ENCODE measurements around the gene CCDC87.
A peak's percentile ranks its signal among the peaks of the same experiment; 100 is the strongest.
"Not testable (repeated sequence)": the region's sequence is repeated elsewhere in the genome, so short reads cannot be mapped to it uniquely, and the experiment has no call there.

Gene CCDC87

DNA sequence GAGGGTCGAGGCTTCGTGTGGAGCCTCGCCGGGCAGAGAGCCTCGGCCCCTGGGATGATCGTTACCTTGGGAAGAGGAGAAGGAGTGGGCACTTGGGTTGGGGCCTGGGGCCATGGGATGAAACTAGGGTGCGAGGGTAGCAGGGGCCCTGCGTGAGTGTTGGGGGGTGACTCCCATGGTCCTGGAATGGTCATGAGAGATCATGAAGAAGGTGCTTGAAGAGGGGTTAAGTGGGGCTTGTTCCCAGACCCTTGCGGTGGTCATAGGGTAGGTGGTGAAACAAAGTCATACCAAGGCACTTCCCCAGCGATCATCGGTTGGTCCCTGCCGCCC lies 406 bp upstream of the CCDC87 start:
- H3K4me3 ChIP-seq (ENCODE audit: low read length) = peak overlapping the region; percentile 87
- H3K4me1 ChIP-seq (ENCODE audit: control insufficient read depth, insufficient read depth, low read length) = peaks cover 23% of the 10 kb centered on the region
- DNase-seq (ENCODE audit: low read depth) = peak; percentile 19
- H3K9me3 ChIP-seq (ENCODE audit: control insufficient read depth, low read length) = no peaks in the 10 kb centered on the region
- peak overlapping the region; percentile 91 for H3K9ac ChIP-seq (ENCODE audit: low read length)
- no peaks in the 10 kb centered on the region for H3K27me3 ChIP-seq (replicated peaks; ENCODE audit: control insufficient read depth, insufficient read depth, low read length)
- H3K36me3 ChIP-seq (ENCODE audit: control insufficient read depth, insufficient read depth, low read length, severe bottlenecking) = no peaks in the 10 kb centered on the region

DNA sequence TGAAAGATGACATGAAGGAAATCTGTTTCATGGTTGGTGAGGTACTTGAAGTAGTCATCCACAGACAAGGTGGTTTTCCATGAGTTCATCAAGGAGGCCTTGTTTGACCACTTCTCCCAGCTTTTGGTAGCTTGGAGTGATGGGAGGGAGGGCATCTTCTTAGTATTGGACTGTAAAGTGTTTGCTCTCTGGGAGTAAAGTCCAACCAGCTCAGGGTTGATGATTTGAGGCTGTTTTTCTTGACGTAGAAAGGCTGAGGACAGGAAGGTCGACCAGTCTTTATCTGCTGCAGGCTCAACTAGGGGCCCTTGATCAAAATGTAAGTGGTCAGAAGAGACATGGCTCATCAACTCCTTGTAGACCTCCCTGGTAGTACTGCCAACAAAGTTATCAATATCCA lies 1.7 kb downstream of the CCDC87 start:
- Histone ChIP-seq H3K9ac (ENCODE audit: low read length) (no peak overlapping the region), H3K9me3 (ENCODE audit: control insufficient read depth, low read length) (no peaks in the 10 kb centered on the region), H3K36me3 (ENCODE audit: control insufficient read depth, insufficient read depth, low read length, severe bottlenecking) (no peaks in the 10 kb centered on the region), H3K27me3 (replicated peaks; ENCODE audit: control insufficient read depth, insufficient read depth, low read length) (no peaks in the 10 kb centered on the region), H3K4me1 (ENCODE audit: control insufficient read depth, insufficient read depth, low read length) (peaks cover 23% of the 10 kb centered on the region), H3K4me3 (ENCODE audit: low read length) (no peak overlapping the region)
- DNase-seq (ENCODE audit: low read depth) = no peak

DNA sequence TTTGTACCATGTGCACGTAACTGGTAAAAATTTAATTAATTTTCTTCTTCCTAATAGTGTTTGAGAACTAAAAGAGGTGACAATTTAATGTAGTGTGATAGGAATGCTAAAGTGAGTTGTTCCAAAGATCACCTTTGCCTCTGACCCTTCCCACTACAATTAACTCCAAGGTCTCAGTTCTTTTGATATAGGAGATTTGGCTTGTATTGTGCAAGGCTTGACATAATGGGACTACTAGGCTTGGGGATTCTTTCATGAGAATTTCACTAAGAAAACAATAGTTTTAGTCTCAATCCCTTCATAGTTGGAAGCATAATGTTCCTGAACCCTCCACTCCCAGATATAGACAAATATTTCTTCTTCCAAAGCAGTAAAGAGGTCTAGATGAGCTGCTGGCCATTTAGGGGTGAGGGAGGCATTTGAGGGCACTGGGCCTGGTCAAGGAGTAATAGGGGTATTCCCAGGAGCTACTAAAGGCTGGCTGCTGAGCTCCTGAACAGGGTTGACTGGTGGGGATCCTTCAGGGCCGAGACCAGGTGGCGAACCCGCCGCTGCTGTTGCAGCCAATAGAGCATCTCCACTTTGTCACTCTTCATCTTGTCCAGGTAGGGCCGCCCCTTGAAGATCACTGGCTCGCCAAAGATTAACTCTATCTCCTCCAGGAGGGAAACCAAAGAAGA lies 2.7 kb downstream of the CCDC87 start:
- Histone ChIP-seq H3K27me3 (replicated peaks; ENCODE audit: control insufficient read depth, insufficient read depth, low read length) (no peaks in the 10 kb centered on the region), H3K4me3 (ENCODE audit: low read length) (no peak overlapping the region), H3K36me3 (ENCODE audit: control insufficient read depth, insufficient read depth, low read length, severe bottlenecking) (no peaks in the 10 kb centered on the region), H3K9me3 (ENCODE audit: control insufficient read depth, low read length) (no peaks in the 10 kb centered on the region), H3K4me1 (ENCODE audit: control insufficient read depth, insufficient read depth, low read length) (peaks cover 16% of the 10 kb centered on the region), H3K9ac (ENCODE audit: low read length) (no peak overlapping the region)
- no peak for DNase-seq (ENCODE audit: low read depth)

DNA sequence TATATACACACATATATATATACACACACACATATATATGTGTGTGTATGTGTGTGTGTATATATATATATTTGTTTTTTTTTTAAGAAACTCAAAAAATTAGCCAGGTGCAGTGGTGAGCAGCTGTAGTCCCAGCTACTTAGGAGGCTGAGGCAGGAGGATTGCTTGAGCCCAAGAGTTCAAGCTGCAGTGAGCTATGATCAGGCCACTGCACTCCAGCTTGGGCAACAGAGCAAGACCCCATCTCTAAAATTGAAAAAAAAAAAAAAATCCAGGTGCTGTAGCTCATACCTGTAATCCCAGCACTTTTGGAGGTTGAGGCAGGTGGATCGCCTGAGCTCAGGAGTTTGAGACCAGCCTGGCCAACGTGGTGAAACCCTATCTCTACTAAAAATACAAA lies 3.5 kb downstream of the CCDC87 start:
- not testable (repeated sequence) for H3K9me3 ChIP-seq (ENCODE audit: control insufficient read depth, low read length)

DNA sequence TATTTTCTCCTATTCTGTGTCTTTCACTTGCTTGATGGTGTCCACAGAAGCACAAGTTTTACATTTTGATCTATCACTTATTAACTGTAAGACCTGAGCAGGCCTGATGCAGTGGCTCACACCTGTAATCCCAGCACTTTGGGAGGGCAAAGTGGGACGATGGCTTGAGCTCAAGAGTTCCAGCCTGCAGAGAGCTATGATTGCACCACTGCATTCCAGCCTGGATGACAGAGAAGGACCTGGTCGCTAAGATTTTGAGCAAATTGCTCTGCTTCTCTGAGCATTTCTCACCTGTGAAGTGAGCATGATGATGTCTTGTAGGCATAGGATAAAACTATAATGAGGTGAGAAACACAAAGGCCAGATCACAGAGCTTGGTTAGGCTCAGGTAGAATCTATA lies 6.7 kb downstream of the CCDC87 start:
- Histone ChIP-seq H3K9ac (ENCODE audit: low read length) (no peak overlapping the region), H3K4me3 (ENCODE audit: low read length) (no peak overlapping the region), H3K36me3 (ENCODE audit: control insufficient read depth, insufficient read depth, low read length, severe bottlenecking) (no peaks in the 10 kb centered on the region), H3K4me1 (ENCODE audit: control insufficient read depth, insufficient read depth, low read length) (peaks cover 3% of the 10 kb centered on the region), H3K9me3 (ENCODE audit: control insufficient read depth, low read length) (peaks cover 5% of the 10 kb centered on the region), H3K27me3 (replicated peaks; ENCODE audit: control insufficient read depth, insufficient read depth, low read length) (no peaks in the 10 kb centered on the region)
- DNase-seq (ENCODE audit: low read depth) = no peak

More for the DNA sequence above, 3.5 kb downstream of the CCDC87 start:
- H3K36me3 ChIP-seq (ENCODE audit: control insufficient read depth, insufficient read depth, low read length, severe bottlenecking); H3K9ac ChIP-seq (ENCODE audit: low read length); H3K4me3 ChIP-seq (ENCODE audit: low read length); DNase-seq (ENCODE audit: low read depth); H3K27me3 ChIP-seq (replicated peaks; ENCODE audit: control insufficient read depth, insufficient read depth, low read length): not testable (repeated sequence)
- H3K4me1 ChIP-seq (ENCODE audit: control insufficient read depth, insufficient read depth, low read length) = peaks cover 11% of the 10 kb centered on the region

DNA sequence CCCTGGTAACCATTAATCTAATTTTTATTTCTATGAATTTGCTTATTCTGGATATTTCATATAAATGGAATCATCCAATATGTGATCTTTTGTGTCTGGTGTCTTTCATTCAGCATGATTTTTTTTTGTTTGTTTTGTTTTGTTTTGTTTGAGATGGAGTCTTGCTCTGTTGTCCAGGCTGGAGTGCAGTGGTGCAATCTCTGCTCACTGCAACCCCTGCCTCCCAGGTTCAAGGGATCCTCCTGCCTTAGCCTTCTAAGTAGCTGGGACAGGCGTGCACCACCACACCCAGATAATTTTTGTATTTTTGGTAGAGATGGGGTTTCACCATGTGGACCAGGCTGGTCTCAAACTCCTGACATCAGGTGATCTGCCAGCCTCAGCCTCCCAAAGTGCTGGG lies 7.4 kb downstream of the CCDC87 start:
- H3K4me3 ChIP-seq (ENCODE audit: low read length); H3K9ac ChIP-seq (ENCODE audit: low read length); H3K36me3 ChIP-seq (ENCODE audit: control insufficient read depth, insufficient read depth, low read length, severe bottlenecking); H3K9me3 ChIP-seq (ENCODE audit: control insufficient read depth, low read length); DNase-seq (ENCODE audit: low read depth); H3K27me3 ChIP-seq (replicated peaks; ENCODE audit: control insufficient read depth, insufficient read depth, low read length): not testable (repeated sequence)
- peaks cover 10% of the 10 kb centered on the region for H3K4me1 ChIP-seq (ENCODE audit: control insufficient read depth, insufficient read depth, low read length)

DNA sequence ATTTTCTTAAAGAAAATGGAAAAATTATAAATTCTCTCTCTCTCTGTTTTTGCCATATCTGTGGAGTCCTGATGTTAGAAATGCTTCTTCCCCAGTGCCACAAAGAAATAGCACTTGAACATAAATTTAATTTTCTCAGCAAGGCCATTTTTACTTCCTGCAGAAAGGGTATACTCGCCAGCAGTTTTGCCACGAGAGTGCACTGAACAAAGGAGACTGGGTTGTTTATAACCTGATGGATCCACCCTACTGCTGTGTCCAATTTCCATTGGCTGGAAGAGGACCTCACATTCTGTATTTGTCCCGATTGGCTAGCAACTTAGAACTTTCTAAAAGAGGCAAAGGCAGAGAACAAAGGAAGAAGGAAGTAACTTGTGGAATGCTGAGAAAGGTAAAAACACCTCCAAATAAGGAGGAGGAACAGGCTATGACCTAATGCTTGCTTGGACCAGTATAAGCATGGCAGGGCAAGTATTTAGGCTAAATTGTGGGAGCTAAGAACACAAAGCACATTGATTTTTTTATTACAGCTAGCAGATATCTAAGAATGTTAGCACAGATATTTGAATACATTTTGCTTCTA lies 10.2 kb downstream of the CCDC87 start:
- H3K4me3 ChIP-seq (ENCODE audit: low read length); DNase-seq (ENCODE audit: low read depth); H3K9me3 ChIP-seq (ENCODE audit: control insufficient read depth, low read length); H3K9ac ChIP-seq (ENCODE audit: low read length); H3K27me3 ChIP-seq (replicated peaks; ENCODE audit: control insufficient read depth, insufficient read depth, low read length); H3K36me3 ChIP-seq (ENCODE audit: control insufficient read depth, insufficient read depth, low read length, severe bottlenecking): not testable (repeated sequence)
- peaks cover 17% of the 10 kb centered on the region for H3K4me1 ChIP-seq (ENCODE audit: control insufficient read depth, insufficient read depth, low read length)

DNA sequence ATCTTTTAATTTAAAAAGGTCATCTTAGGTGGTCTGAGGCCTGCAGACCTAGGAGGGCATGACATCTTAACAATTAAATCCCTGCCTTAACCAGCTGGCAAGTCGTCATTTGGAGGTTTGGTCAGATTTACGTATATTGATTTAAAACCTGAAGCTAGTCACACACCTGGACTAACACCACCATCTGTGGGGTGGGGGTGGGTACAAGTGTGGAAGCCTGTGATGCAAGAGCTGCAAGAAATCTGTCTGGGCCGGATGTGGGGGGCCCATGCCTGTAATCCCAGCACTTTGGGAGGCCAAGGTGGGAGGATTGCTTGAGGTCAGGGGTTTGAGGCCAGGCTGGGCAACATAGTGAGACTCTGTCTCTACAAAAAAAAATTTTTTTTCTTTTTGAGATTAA lies 11.6 kb downstream of the CCDC87 start:
- no peak overlapping the region for H3K9ac ChIP-seq (ENCODE audit: low read length)
- no peak for DNase-seq (ENCODE audit: low read depth)
- H3K36me3 ChIP-seq (ENCODE audit: control insufficient read depth, insufficient read depth, low read length, severe bottlenecking) = no peaks in the 10 kb centered on the region
- no peaks in the 10 kb centered on the region for H3K27me3 ChIP-seq (replicated peaks; ENCODE audit: control insufficient read depth, insufficient read depth, low read length)
- H3K4me3 ChIP-seq (ENCODE audit: low read length) = no peak overlapping the region
- peaks cover 17% of the 10 kb centered on the region for H3K4me1 ChIP-seq (ENCODE audit: control insufficient read depth, insufficient read depth, low read length)
- peaks cover 5% of the 10 kb centered on the region for H3K9me3 ChIP-seq (ENCODE audit: control insufficient read depth, low read length)

DNA sequence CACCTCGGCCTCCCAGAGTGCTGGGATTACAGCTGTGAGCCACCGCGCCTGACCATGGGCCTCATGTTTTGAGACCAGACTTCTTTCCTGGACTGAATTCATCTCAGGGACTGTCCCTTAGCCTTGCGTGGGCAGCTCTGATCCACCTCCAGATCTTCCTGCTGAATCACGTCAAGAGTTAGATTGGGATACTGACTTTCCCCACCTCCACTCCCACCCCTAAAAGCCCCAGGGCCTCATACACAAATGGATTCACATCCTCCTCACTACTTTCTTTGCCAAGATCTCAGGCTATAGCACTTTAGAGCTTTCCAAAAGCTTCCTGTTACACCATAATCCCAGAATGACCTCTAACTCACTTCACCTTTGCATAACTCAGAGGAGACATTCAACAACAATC lies 12.1 kb downstream of the CCDC87 start:
- H3K27me3 ChIP-seq (replicated peaks; ENCODE audit: control insufficient read depth, insufficient read depth, low read length) = no peaks in the 10 kb centered on the region
- H3K9me3 ChIP-seq (ENCODE audit: control insufficient read depth, low read length) = peaks cover 5% of the 10 kb centered on the region
- no peak for DNase-seq (ENCODE audit: low read depth)
- H3K9ac ChIP-seq (ENCODE audit: low read length) = no peak overlapping the region
- peaks cover 17% of the 10 kb centered on the region for H3K4me1 ChIP-seq (ENCODE audit: control insufficient read depth, insufficient read depth, low read length)
- no peak overlapping the region for H3K4me3 ChIP-seq (ENCODE audit: low read length)
- no peaks in the 10 kb centered on the region for H3K36me3 ChIP-seq (ENCODE audit: control insufficient read depth, insufficient read depth, low read length, severe bottlenecking)

DNA sequence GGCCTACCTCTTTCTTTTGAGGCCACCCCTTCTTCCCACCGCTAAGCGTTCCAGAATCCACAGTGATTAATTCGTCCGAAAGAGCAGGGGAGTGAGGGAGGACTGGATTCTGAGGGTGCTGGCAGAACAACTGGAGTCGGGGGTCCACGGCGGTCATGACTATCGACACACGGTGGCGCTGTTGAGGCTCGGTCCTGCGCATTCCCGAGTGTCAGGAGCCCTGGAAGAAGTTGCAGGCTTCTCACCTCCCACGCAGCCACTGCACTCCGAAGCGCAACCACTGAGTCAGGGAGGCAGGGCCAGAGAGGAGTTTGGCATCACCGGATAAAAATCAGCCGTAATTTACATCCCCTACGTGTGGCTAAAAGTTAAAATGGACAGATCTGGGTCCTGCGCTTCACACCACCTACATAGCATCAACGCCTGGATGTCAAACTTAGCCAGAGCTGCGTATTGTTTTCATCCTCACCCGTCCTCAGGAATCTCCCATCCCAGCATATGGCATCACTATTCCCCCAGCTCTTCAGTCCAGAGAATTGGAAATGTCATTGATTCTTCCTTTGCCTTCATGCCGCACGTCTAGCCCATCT lies 13.8 kb downstream of the CCDC87 start:
- Histone ChIP-seq H3K4me3 (ENCODE audit: low read length) (no peak overlapping the region), H3K4me1 (ENCODE audit: control insufficient read depth, insufficient read depth, low read length) (peaks cover 17% of the 10 kb centered on the region), H3K9me3 (ENCODE audit: control insufficient read depth, low read length) (peaks cover 5% of the 10 kb centered on the region), H3K36me3 (ENCODE audit: control insufficient read depth, insufficient read depth, low read length, severe bottlenecking) (no peaks in the 10 kb centered on the region), H3K9ac (ENCODE audit: low read length) (no peak overlapping the region), H3K27me3 (replicated peaks; ENCODE audit: control insufficient read depth, insufficient read depth, low read length) (no peaks in the 10 kb centered on the region)
- DNase-seq (ENCODE audit: low read depth) = peak; percentile 92

DNA sequence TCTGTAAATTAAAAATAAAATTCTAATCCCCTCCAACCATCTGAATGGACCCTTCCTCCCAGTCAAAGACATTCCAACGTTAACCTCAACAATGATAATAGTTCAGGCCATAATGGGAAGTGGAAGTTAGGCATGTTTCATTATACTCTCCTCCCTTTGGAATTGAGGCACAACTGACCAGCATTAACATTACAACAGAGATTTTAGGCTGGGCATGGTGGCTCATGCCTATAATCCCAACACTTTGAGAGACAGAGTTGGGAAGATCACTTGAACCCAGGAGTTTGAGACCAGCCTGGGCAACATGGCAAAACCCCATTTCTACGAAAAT lies 22.0 kb downstream of the CCDC87 start:
- Histone ChIP-seq H3K4me3 (ENCODE audit: low read length) (no peak overlapping the region), H3K9ac (ENCODE audit: low read length) (no peak overlapping the region), H3K9me3 (ENCODE audit: control insufficient read depth, low read length) (no peaks in the 10 kb centered on the region), H3K4me1 (ENCODE audit: control insufficient read depth, insufficient read depth, low read length) (peaks cover 18% of the 10 kb centered on the region), H3K36me3 (ENCODE audit: control insufficient read depth, insufficient read depth, low read length, severe bottlenecking) (no peaks in the 10 kb centered on the region), H3K27me3 (replicated peaks; ENCODE audit: control insufficient read depth, insufficient read depth, low read length) (no peaks in the 10 kb centered on the region)
- DNase-seq (ENCODE audit: low read depth) = no peak
